Endometrium (tissue), 2 donors: ENCODE results near the gene NHSL1.

Experiments
- FAIRE-seq: peaks from 2 replicates; lab custom pipeline; 2012; peaks lifted over from hg19 to GRCh38; lab: Jason Lieb, UNC
- donor health status: control.
- donor health status: control.

NHSL1 gene

GRCh38 chr6:138403801-138404665, 95.3 kb downstream of the NHSL1 start, which contains the start of gene HEBP2:
HEBP2 (plus strand) TSS chr6:138404223; CDS start chr6:138404496, 273 bp downstream.
- FAIRE-seq = no peak

- no peak for FAIRE-seq
These were observed 95.9 kb downstream of the NHSL1 start for GRCh38 chr6:138403324-138403800.

GRCh38 chr6:138402838-138403187, 96.5 kb downstream of the NHSL1 start:
- no peak for FAIRE-seq

- FAIRE-seq = no peak
These were observed 97.1 kb downstream of the NHSL1 start for GRCh38 chr6:138401960-138402837.

- no peak for FAIRE-seq
These were observed 99.0 kb downstream of the NHSL1 start for GRCh38 chr6:138400326-138400725.

GRCh38 chr6:138397128-138398122, 101.9 kb downstream of the NHSL1 start:
- no peak for FAIRE-seq

GRCh38 chr6:138396709-138397108, 102.6 kb downstream of the NHSL1 start:
- no peak for FAIRE-seq

GRCh38 chr6:138393871-138394783, 105.2 kb downstream of the NHSL1 start:
- FAIRE-seq = no peak

- FAIRE-seq = no peak
These were observed 109.7 kb downstream of the NHSL1 start for GRCh38 chr6:138389551-138389950.

GRCh38 chr6:138387577-138388368, 111.5 kb downstream of the NHSL1 start:
- no peak for FAIRE-seq

GRCh38 chr6:138386897-138387296, 112.4 kb downstream of the NHSL1 start:
- FAIRE-seq = no peak

- no peak for FAIRE-seq
These were observed 115.5 kb downstream of the NHSL1 start for GRCh38 chr6:138383776-138384175.

- FAIRE-seq = no peak
These were observed 116.6 kb downstream of the NHSL1 start for GRCh38 chr6:138382498-138383265.

- FAIRE-seq = no peak
These were observed 120.8 kb downstream of the NHSL1 start for GRCh38 chr6:138378463-138378862.

- no peak for FAIRE-seq
These were observed 121.5 kb downstream of the NHSL1 start, which contains the start of gene SMIM28 for GRCh38 chr6:138377844-138378243. SMIM28 (plus strand) TSS chr6:138377905; CDS start chr6:138378073, 168 bp downstream.

- FAIRE-seq = no peak
These were observed 122.3 kb downstream of the NHSL1 start for GRCh38 chr6:138377042-138377441.

GRCh38 chr6:138374815-138375214, 124.5 kb downstream of the NHSL1 start:
- no peak for FAIRE-seq

GRCh38 chr6:138374230-138374629, 125.1 kb downstream of the NHSL1 start:
- no peak for FAIRE-seq
